Measurements from ENCODE around the gene SCN1A. TPM values are rescaled to one million over a fixed set of nuclear protein-coding genes. Genes with fewer than 3 reads are reported as not detected.
A peak's percentile ranks its signal among the peaks of the same experiment; 100 is the strongest.

The SCN1A gene
- total RNA-seq, 1 experiment from 2014 or later, result 1.6 TPM

GRCh38 chr2:166137331-166137730, 9.5 kb upstream of the SCN1A start:
- no peaks in the 10 kb centered on the region; the same call in 1 of the 2 replicates for H3K36me3 Mint-ChIP-seq
- TF ChIP-seq MAX (CRISPR knock-in tag; IDR thresholded peaks at IDR 0.05), result no peak
- TF ChIP-seq ZNF263 (CRISPR knock-in tag; IDR thresholded peaks at IDR 0.05; ENCODE audit: low read depth), result no peak
- no peak for TF ChIP-seq AFF4 (CRISPR knock-in tag; IDR thresholded peaks at IDR 0.05; ENCODE audit: borderline replicate concordance)
- no peak for TF ChIP-seq E2F5 (CRISPR knock-in tag; IDR thresholded peaks at IDR 0.05)
- no peak for TF ChIP-seq CREM (CRISPR knock-in tag; IDR thresholded peaks at IDR 0.05)
- TF ChIP-seq IRF1 (CRISPR knock-in tag; IDR thresholded peaks at IDR 0.05), result no peak
- no peak for TF ChIP-seq ZSCAN18 (CRISPR knock-in tag; IDR thresholded peaks at IDR 0.05)
- no peak for TF ChIP-seq MYBL2 (CRISPR knock-in tag; IDR thresholded peaks at IDR 0.05)
- no peak for TF ChIP-seq AR (CRISPR knock-in tag; IDR thresholded peaks at IDR 0.05)
- no peak for TF ChIP-seq GTF2I (CRISPR knock-in tag; conservative IDR thresholded peaks at IDR 0.05)
- no peak for TF ChIP-seq MLX (CRISPR knock-in tag; IDR thresholded peaks at IDR 0.05)
- TF ChIP-seq SMAD4 (CRISPR knock-in tag; IDR thresholded peaks at IDR 0.05), result no peak
- TF ChIP-seq TEAD4 (CRISPR knock-in tag; IDR thresholded peaks at IDR 0.05), result no peak
- no peak overlapping the region for H3K27ac Mint-ChIP-seq
- H3K27me3 Mint-ChIP-seq (ENCODE audit: low read depth), result no peaks in the 10 kb centered on the region
- peaks cover 8% of the 10 kb centered on the region for H3K4me1 Mint-ChIP-seq
- DNase-seq (ENCODE audit: low spot score) (no peak), ATAC-seq (no peak)
- ChIA-PET POLR2A (no interaction called here), CTCF (interaction anchor here (1.7 kb wide), 1 partner anchor 10 kb away, joined by 6 read pairs; the partner anchor contains the start of gene SCN1A)
- no peak overlapping the region for H3K4me3 Mint-ChIP-seq
- peaks cover 26% of the 10 kb centered on the region for H3K9me3 Mint-ChIP-seq

- CTCF ChIA-PET, result no interaction called here
- Mint-ChIP-seq H3K4me3 (no peak overlapping the region), H3K36me3 (no peaks in the 10 kb centered on the region; the same call in 1 of the 2 replicates), H3K27ac (no peak overlapping the region), H3K9me3 (peaks cover 26% of the 10 kb centered on the region), H3K4me1 (peaks cover 5% of the 10 kb centered on the region), H3K27me3 (ENCODE audit: low read depth) (no peaks in the 10 kb centered on the region)
- POLR2A ChIA-PET, result no interaction called here
- TF ChIP-seq ZNF138 (CRISPR knock-in tag; conservative IDR thresholded peaks at IDR 0.05) (no peak), TEAD1 (CRISPR knock-in tag; IDR thresholded peaks at IDR 0.05) (no peak), PRDM15 (CRISPR knock-in tag; IDR thresholded peaks at IDR 0.05) (no peak), GABPB1 (CRISPR knock-in tag; IDR thresholded peaks at IDR 0.05) (peak; percentile 21; the same call in 1 of the 2 replicates)
- ATAC-seq (no peak), DNase-seq (ENCODE audit: low spot score) (no peak)
These were observed 8.0 kb upstream of the SCN1A start for GRCh38 chr2:166135849-166136258.

Measured in WTC11 (cell line).